Measurements from ENCODE around the gene MAML2. TPM values are rescaled to one million over a fixed set of nuclear protein-coding genes. Genes with fewer than 3 reads are reported as not detected.

The MAML2 gene
- total RNA-seq, 3 donors from 2014 or later (not counting 1 experiment from before 2014, with no cell fraction given): 14.2 to 20.5 (median 16.1) TPM

DNA sequence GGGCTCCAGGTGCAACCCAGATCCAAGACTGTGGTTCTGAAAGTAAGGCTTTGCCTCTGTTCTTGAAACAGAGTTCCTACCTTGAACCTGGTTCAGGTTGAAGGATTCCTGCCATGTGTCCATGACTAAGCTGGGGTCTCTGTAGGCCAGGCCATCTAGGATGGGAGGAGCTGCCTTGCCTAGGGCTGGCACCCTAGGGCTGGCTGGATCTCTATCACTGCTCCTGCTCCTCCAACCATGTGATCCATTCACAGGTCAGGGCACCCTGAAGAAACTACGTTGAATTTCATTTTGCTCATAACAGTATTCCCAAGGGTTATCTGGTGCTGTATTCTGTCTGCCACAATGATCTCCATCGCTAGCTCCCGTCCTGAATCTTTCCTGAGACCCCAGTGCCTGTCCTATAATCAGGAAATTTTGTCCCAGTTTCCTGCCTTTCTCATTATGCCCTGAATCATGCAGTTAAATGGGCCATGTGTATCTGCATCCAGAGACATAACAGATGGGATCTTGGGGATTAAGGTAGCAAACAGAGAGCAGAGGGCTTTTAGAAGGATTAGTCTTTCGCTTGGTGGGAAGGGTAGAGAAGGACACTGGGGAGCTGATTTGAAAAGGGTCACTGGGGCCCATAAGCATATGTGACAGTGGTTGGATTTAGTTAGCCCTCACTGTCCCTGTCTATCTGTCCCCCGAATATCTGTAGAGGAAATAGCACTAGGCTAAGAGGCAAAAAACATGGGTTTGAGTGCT is 320.9 kb downstream of the MAML2 start:
- WGBS (ENCODE audit: insufficient coverage): 97% methylated on average over 5 of the region's 5 CpGs
- H3K36me3 Mint-ChIP-seq: no peaks in the 10 kb centered on the region
- Histone ChIP-seq H3K4me1 (ENCODE audit: control insufficient read depth, insufficient read depth, low read length) (peaks cover 3% of the 10 kb centered on the region), H3K27me3 (ENCODE audit: control insufficient read depth, insufficient read depth, low read length) (no peaks in the 10 kb centered on the region), H3K4me3 (ENCODE audit: low read length) (no peak overlapping the region), H3K27ac (ENCODE audit: low read length) (no peak overlapping the region), H3K36me3 (ENCODE audit: control insufficient read depth, insufficient read depth, low read length) (no peaks in the 10 kb centered on the region), H3K9me3 (ENCODE audit: control insufficient read depth, insufficient read depth, low read length) (no peaks in the 10 kb centered on the region)
- TF ChIP-seq, protein P1, sequence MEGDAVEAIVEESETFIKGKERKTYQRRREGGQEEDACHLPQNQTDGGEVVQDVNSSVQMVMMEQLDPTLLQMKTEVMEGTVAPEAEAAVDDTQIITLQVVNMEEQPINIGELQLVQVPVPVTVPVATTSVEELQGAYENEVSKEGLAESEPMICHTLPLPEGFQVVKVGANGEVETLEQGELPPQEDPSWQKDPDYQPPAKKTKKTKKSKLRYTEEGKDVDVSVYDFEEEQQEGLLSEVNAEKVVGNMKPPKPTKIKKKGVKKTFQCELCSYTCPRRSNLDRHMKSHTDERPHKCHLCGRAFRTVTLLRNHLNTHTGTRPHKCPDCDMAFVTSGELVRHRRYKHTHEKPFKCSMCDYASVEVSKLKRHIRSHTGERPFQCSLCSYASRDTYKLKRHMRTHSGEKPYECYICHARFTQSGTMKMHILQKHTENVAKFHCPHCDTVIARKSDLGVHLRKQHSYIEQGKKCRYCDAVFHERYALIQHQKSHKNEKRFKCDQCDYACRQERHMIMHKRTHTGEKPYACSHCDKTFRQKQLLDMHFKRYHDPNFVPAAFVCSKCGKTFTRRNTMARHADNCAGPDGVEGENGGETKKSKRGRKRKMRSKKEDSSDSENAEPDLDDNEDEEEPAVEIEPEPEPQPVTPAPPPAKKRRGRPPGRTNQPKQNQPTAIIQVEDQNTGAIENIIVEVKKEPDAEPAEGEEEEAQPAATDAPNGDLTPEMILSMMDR (IDR thresholded peaks at IDR 0.05): no peak
- intact Hi-C loops (cut with micrococcal nuclease): no loop called here
- peak overlapping the region in 1 of 2 donors; percentile 1 for H3K27ac Mint-ChIP-seq
- ATAC-seq (no peak), DNase-seq (no peak)
- no peaks in the 10 kb centered on the region for H3K27me3 Mint-ChIP-seq (ENCODE audit: low read depth in 2 of 2)
- H3K9me3 Mint-ChIP-seq: no peaks in the 10 kb centered on the region
- peaks cover 8 to 13% of the 10 kb centered on the region in 2 donors for H3K4me1 Mint-ChIP-seq
- H3K4me3 Mint-ChIP-seq: no peak overlapping the region

DNA sequence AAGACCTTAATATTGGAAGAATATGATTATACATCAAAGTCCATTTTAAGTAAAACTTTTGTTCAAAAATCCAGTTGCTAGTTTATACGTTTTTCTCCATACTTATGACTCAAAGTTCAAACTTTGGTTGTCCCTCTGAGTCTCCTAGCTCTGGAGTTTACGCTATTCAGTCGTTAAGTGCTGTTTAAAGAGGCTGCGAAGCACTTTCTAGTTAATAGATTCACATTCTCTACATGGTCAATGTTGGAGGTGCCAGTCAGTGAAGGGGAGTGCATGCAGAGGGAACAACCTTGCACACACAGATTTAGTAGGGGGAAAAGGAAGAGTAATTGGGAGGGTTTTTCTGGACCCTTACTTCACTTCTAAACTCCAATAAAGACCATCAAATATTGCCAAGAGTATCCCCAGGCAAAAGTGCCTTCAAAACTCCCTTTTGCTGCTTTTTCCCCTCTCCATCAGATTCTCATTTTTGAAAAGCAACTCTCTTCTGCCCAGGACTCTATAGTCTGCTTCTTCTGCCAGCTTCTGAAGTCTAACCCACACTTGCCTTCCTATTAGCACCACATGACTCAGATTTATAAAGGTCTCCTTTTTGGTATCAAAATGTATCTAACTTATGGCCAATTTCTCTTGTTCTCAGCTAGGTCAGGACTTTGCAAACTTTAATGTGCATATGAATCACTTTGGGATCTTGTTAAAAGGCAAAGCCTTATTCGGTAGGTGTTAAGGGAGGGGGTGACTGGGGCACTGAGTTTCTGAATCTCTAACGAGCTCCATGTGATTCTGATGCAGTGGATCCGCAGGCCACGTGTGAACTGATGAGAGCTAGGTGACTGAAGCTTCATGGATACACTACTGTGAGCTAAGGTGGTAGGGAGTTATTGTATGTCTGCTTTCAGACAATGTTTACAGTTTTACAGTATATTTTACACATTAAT is 322.9 kb downstream of the MAML2 start:
- Mint-ChIP-seq H3K36me3 (no peaks in the 10 kb centered on the region), H3K9me3 (no peaks in the 10 kb centered on the region), H3K27ac (no peak overlapping the region), H3K27me3 (ENCODE audit: low read depth in 2 of 2) (no peaks in the 10 kb centered on the region), H3K4me1 (peaks cover 19 to 22% of the 10 kb centered on the region in 2 donors), H3K4me3 (no peak overlapping the region)
- Histone ChIP-seq H3K4me1 (ENCODE audit: control insufficient read depth, insufficient read depth, low read length) (peaks cover 6% of the 10 kb centered on the region), H3K4me3 (ENCODE audit: low read length) (no peak overlapping the region), H3K9me3 (ENCODE audit: control insufficient read depth, insufficient read depth, low read length) (no peaks in the 10 kb centered on the region), H3K36me3 (ENCODE audit: control insufficient read depth, insufficient read depth, low read length) (no peaks in the 10 kb centered on the region), H3K27ac (ENCODE audit: low read length) (no peak overlapping the region), H3K27me3 (ENCODE audit: control insufficient read depth, insufficient read depth, low read length) (no peaks in the 10 kb centered on the region)
- DNase-seq: no peak
- 86% methylated on average over 7 of the region's 8 CpGs for WGBS (ENCODE audit: insufficient coverage)
- TF ChIP-seq, protein P1 (IDR thresholded peaks at IDR 0.05): no peak
- ATAC-seq: no peak
- intact Hi-C loops (cut with micrococcal nuclease): no loop called here

DNA sequence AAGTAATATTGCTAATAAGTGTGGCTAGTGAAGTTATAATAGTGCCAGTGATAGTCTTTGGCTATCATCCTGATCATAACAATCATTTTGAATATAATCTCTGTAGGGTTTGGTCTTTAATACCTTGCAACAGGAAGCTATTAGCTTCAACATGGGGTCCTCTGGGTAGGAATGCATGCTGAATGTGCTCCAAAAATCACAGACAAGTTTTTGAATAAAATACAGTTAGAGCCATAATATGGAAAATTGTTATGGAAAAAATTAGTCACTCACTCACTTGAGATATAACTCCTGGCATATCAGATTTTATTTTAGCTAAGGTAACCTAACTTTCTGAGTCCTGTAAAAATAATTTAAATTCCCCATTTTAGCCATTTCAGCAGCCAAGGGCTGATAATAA is 323.7 kb downstream of the MAML2 start:
- peaks cover 7% of the 10 kb centered on the region for H3K4me1 ChIP-seq (ENCODE audit: control insufficient read depth, insufficient read depth, low read length)
- H3K4me3 ChIP-seq (ENCODE audit: low read length): no peak overlapping the region
- H3K27me3 Mint-ChIP-seq (ENCODE audit: low read depth in 2 of 2): no peaks in the 10 kb centered on the region
- no peak overlapping the region for H3K4me3 Mint-ChIP-seq
- peaks cover 18 to 19% of the 10 kb centered on the region in 2 donors for H3K4me1 Mint-ChIP-seq
- no peaks in the 10 kb centered on the region for H3K36me3 Mint-ChIP-seq
- ATAC-seq: no peak
- TF ChIP-seq, protein P1 (IDR thresholded peaks at IDR 0.05): no peak
- H3K27ac Mint-ChIP-seq: no peak overlapping the region
- H3K27ac ChIP-seq (ENCODE audit: low read length): no peak overlapping the region
- DNase-seq: no peak
- H3K27me3 ChIP-seq (ENCODE audit: control insufficient read depth, insufficient read depth, low read length): no peaks in the 10 kb centered on the region
- no peaks in the 10 kb centered on the region for H3K9me3 ChIP-seq (ENCODE audit: control insufficient read depth, insufficient read depth, low read length)
- no peaks in the 10 kb centered on the region for H3K9me3 Mint-ChIP-seq
- H3K36me3 ChIP-seq (ENCODE audit: control insufficient read depth, insufficient read depth, low read length): no peaks in the 10 kb centered on the region
- intact Hi-C loops (cut with micrococcal nuclease): no loop called here
